Measurements from ENCODE around the gene CFAP57. TPM values are rescaled to one million over a fixed set of nuclear protein-coding genes. Genes with fewer than 3 reads are reported as not detected.

CFAP57 gene
- total and polyA plus RNA-seq, 2 of the 4 experiments (the other 2 are of a cell fraction), result 0.29 to 0.36 TPM

GRCh38 chr1:43205671-43206070 lies 33.5 kb downstream of the CFAP57 start:
- H2BK5ac ChIP-seq (ENCODE audit: low read depth, low read length, poor library complexity, severe bottlenecking), result peak overlapping the region; percentile 88
- TF ChIP-seq CEBPB (IDR thresholded peaks at IDR 0.05; ENCODE audit: low read depth, low read length) (no peak), RCOR1 (IDR thresholded peaks at IDR 0.05; ENCODE audit: insufficient replicate concordance, low read length) (no peak), CHD1 (IDR thresholded peaks at IDR 0.05; ENCODE audit: low read depth, low read length) (no peak), BHLHE40 (IDR thresholded peaks at IDR 0.05; ENCODE audit: low read depth, low read length) (no peak), SMC3 (IDR thresholded peaks at IDR 0.05; ENCODE audit: low read depth, low read length) (no peak)
- no peak overlapping the region for H3K4me3 ChIP-seq (ENCODE audit: insufficient read depth, low read depth, low read length)
- peak overlapping the region; percentile 89; the same call in 1 of the 2 replicates for H3K23ac ChIP-seq (ENCODE audit: low read depth, low read length)
- BruUV-seq (replicated peaks), result no TSS peak
- H3K27me3 ChIP-seq (ENCODE audit: control insufficient read depth, insufficient read depth, low read length), result no peaks in the 10 kb centered on the region
- H3K18ac ChIP-seq (ENCODE audit: low read depth, low read length), result peak overlapping the region; percentile 98
- H3K36me3 ChIP-seq (ENCODE audit: control insufficient read depth, insufficient read depth, low read length), result no peaks in the 10 kb centered on the region
- WGBS, 2 experiments (ENCODE audit: extremely low coverage in 2 of 2, insufficient read length in 1 of 2), result 100% methylated on average over 1 of the region's 4 CpGs; no CpG with 5 or more reads in 1 of the 2 experiments
- no peak overlapping the region for H3K4me2 ChIP-seq (ENCODE audit: low read depth, low read length)
- POLR2A ChIA-PET (ENCODE audit: unreplicated experiment), result no interaction called here
- peaks cover 0 to 7% of the 10 kb centered on the region in 2 experiments; a peak in 2 of 4 replicates for H3K79me1 ChIP-seq (ENCODE audit: low read depth in 1 of 2, low read length in 2 of 2)
- H4K5ac ChIP-seq (ENCODE audit: low read depth, low read length), result peak overlapping the region; percentile 57
- intact Hi-C loops (cut with micrococcal nuclease), result loop anchor here (1.0 kb wide), 1 partner anchor 33 kb away; the partner anchor contains the start of genes CFAP57 and EBNA1BP2
- H2BK15ac ChIP-seq (ENCODE audit: low read depth, low read length), result peak overlapping the region; percentile 87; the same call in 2 of the 3 replicates
- peak; percentile 9; the same call in 1 of the 2 replicates for ATAC-seq (ENCODE audit: low read depth)
- peak overlapping the region; percentile 93 for H2AK5ac ChIP-seq (ENCODE audit: low read depth, low read length)
- peak overlapping the region; percentile 89 for H2BK120ac ChIP-seq (ENCODE audit: low read depth, low read length)
- peak overlapping the region; percentile 67 to 93 for H4K8ac ChIP-seq (ENCODE audit: low read depth in 2 of 2, low read length in 2 of 2)
- peak overlapping the region; percentile 82 for H2BK20ac ChIP-seq (ENCODE audit: low read depth, low read length)
- no peak overlapping the region for H3K9ac ChIP-seq (ENCODE audit: low read depth, low read length)
- peak overlapping the region; percentile 91 for H2AK9ac ChIP-seq (replicated peaks; ENCODE audit: low read depth, low read length, poor library complexity)
- CTCF ChIA-PET, result no interaction called here
- H2AFZ ChIP-seq (replicated peaks; ENCODE audit: low read length, poor library complexity), result peak overlapping the region; percentile 78
- peak overlapping the region; percentile 92 for H3K27ac ChIP-seq (ENCODE audit: insufficient read depth, low read length)
- H3K9me1 ChIP-seq (ENCODE audit: insufficient read depth, low read length), result peaks cover 27% of the 10 kb centered on the region
- peak overlapping the region; percentile 69 for H3K14ac ChIP-seq (replicated peaks; ENCODE audit: low read depth, low read length)
- H4K20me1 ChIP-seq (ENCODE audit: insufficient read depth, low read length), result no peaks in the 10 kb centered on the region
- dilution Hi-C loops (cut with HindIII; ENCODE audit: low sequenced_read_pairs, unreplicated experiment), result no loop called here
- in situ Hi-C loops (cut with MboI; ENCODE audit: low sequenced_read_pairs), result no loop called here
- H3K4ac ChIP-seq (ENCODE audit: low read depth, low read length), result peak overlapping the region; percentile 86
- peak overlapping the region; percentile 88 for H3K56ac ChIP-seq (ENCODE audit: extremely low read depth, insufficient read depth, low read length)
- peak overlapping the region; percentile 94 for H4K91ac ChIP-seq (ENCODE audit: insufficient read depth, low read depth, low read length)
- peak; percentile 64 for DNase-seq
- no peaks in the 10 kb centered on the region for H3K9me3 ChIP-seq (ENCODE audit: control insufficient read depth, insufficient read depth, low read length)
- peaks cover 18% of the 10 kb centered on the region for H3K4me1 ChIP-seq (ENCODE audit: control insufficient read depth, insufficient read depth, low read length)

Measured in IMR-90 (cell line).